GM12873 (cell line): ENCODE measurements around the gene NUDT4.

ENCODE experiments used
- TF ChIP-seq, protein P1 (sequence below): IDR thresholded peaks from 2 replicates; pipeline ENCODE4 v1.5.1; 2012; ENCODE audit warnings: low read depth, mild to moderate bottlenecking, moderate library complexity, low read length, control low read depth; ENCODE audit not compliant: insufficient read depth; ENCODE audit errors: missing control alignments

NUDT4 gene

DNA sequence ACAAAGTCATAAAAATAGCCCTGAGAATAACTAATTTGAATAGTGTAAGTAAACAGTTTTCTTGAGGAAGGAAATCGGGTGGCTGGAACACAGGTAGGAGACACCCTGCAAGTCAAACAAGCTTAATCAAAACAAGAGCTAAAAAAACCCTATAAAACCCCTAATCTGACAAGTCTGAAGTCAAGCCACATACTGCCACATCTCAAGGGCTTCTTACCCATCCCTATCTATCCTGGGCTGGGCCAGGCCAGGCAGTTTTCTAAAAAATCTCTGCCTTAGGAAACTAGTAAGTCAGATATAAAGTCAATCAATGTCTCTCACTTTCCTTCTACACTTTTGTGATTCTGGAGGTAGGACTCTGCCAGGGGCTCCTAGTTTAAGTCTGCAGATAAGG, 48.7 kb downstream of the NUDT4 start:
- TF ChIP-seq, protein P1, sequence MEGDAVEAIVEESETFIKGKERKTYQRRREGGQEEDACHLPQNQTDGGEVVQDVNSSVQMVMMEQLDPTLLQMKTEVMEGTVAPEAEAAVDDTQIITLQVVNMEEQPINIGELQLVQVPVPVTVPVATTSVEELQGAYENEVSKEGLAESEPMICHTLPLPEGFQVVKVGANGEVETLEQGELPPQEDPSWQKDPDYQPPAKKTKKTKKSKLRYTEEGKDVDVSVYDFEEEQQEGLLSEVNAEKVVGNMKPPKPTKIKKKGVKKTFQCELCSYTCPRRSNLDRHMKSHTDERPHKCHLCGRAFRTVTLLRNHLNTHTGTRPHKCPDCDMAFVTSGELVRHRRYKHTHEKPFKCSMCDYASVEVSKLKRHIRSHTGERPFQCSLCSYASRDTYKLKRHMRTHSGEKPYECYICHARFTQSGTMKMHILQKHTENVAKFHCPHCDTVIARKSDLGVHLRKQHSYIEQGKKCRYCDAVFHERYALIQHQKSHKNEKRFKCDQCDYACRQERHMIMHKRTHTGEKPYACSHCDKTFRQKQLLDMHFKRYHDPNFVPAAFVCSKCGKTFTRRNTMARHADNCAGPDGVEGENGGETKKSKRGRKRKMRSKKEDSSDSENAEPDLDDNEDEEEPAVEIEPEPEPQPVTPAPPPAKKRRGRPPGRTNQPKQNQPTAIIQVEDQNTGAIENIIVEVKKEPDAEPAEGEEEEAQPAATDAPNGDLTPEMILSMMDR: no peak

GRCh38 chr12:93427779-93428564, 50.2 kb downstream of the NUDT4 start:
- TF ChIP-seq, protein P1: no peak

GRCh38 chr12:93429448-93429847, 51.7 kb downstream of the NUDT4 start:
- TF ChIP-seq, protein P1: no peak

DNA sequence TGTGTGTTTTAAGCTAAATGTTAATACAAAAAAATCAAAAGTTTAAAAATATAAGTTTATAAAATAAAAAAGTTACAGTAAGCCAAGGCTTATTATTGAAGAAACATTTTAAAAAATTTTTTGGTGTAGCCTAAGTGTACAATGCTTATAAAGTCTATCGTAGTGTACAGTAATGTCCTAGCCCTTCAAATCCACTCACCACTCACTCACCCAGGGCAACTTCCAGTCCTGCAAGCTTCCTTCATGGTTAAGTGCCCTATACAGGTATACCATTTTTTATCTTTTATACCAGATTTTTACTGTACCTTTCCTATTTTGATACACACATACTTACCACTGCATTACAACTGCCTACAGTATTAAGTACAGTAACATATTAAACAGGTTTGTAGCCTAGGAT, 52.1 kb downstream of the NUDT4 start:
- TF ChIP-seq, protein P1: no peak

GRCh38 chr12:93430280-93430679, 52.6 kb downstream of the NUDT4 start:
- TF ChIP-seq, protein P1: no peak

DNA sequence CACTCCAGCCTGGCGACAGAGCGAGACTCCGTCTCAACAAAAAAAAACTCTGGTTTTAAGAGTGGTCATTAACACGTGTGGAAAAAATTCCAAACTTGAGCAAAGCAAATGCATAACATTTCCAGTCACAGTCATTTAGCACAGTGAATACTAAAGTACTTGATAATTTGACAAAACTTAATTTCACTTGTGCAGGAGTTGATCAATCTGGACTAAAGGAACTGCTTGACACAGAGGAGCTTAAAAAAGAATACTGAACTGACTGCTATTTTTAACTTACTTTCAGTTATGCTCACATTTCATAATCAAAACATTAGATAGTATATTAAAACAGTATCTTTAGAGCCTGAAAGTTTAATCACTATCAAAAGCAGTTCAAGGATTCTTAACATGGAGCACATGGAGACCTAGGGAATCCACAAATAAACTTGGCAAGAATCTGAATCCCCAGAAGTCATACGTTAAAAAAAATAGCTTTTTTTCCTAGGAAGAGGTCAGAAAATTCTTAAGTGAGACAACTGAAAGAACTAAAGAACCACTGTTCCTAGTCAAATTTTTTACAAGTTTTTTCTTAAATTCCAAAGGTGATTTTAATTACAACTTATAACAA, 56.6 kb downstream of the NUDT4 start:
- TF ChIP-seq, protein P1: no peak

DNA sequence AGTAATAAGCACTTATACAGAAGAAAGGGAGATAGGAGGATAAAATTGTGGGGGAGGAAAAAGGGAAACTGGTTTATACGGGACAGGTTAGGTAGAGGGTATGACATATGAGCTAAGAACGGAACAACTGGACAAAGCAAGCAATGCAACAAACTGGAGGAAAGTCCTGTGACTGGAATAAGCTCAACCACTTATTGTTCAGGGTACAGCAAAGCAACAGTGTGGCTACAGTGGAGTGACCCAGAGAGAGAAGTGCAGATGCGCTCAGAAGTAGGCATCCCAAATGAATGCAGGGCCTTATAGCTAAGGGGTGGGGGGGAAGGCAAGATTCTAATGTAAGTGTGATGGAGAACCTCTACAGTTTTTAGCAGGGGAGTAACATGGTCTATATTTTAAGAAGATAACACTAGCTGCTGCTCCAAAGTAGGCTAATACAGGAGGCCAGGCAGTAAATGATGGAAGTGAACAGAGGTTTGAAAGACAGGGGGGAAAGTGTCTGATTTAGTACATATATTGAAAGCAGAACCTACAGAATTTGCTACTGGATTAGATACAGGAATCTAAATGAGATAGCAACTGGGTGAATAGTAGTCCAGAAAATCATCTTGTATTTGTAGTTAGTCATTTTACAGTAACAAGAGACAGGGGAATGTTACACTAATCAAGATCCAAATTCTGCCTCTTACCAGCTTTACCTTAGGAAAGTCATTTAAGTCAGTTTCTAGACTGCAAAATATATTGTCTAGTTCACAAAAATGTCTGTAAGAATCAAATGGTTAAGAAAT, 60.7 kb downstream of the NUDT4 start:
- TF ChIP-seq, protein P1: no peak
